ENCODE measurements around the gene TP73.

Gene TP73

GRCh38 chr1:3762151-3762872, 110.0 kb downstream of the TP73 start:
- Histone ChIP-seq H3K4me1 (ENCODE audit: low read depth, poor library complexity, severe bottlenecking) (no peaks in the 10 kb centered on the region), H4K20me1 (ENCODE audit: insufficient read depth) (no peaks in the 10 kb centered on the region), H3K4me2 (no peak overlapping the region), H3K9ac (no peak overlapping the region), H3K79me2 (ENCODE audit: insufficient read depth, low read depth) (no peaks in the 10 kb centered on the region), H3K27me3 (ENCODE audit: insufficient read depth, low read depth) (peaks cover 96% of the 10 kb centered on the region), H3K4me3 (IDR thresholded peaks at IDR 0.05; ENCODE audit: insufficient read depth, low read depth, low read length) (no peak overlapping the region), H3K27ac (no peak overlapping the region), H2AFZ (ENCODE audit: low read depth) (no peak overlapping the region), H3K36me3 (ENCODE audit: insufficient read depth) (no peaks in the 10 kb centered on the region)
- TF ChIP-seq, protein P1, sequence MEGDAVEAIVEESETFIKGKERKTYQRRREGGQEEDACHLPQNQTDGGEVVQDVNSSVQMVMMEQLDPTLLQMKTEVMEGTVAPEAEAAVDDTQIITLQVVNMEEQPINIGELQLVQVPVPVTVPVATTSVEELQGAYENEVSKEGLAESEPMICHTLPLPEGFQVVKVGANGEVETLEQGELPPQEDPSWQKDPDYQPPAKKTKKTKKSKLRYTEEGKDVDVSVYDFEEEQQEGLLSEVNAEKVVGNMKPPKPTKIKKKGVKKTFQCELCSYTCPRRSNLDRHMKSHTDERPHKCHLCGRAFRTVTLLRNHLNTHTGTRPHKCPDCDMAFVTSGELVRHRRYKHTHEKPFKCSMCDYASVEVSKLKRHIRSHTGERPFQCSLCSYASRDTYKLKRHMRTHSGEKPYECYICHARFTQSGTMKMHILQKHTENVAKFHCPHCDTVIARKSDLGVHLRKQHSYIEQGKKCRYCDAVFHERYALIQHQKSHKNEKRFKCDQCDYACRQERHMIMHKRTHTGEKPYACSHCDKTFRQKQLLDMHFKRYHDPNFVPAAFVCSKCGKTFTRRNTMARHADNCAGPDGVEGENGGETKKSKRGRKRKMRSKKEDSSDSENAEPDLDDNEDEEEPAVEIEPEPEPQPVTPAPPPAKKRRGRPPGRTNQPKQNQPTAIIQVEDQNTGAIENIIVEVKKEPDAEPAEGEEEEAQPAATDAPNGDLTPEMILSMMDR (conservative IDR thresholded peaks at IDR 0.05; ENCODE audit: low read depth, low read length) = no peak

DNA sequence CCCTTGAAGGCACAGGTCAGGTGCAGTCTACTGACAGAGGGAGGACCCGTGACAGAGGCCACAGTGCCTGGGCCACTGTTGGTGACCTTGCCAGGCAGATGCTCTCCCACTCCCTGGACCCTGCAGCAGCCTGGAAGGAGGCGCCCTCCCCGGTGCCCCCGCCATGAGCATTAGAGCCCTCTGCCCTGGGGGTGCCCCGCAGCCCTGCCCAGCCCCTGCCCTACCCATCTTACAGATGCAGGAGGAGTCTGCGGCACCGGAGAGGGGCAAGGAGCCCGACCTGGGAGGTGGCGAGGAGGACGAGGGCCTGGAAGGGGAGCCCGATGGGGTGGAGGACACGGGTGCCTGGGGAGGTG, 110.5 kb downstream of the TP73 start:
- no peak overlapping the region for H3K27ac ChIP-seq
- H3K36me3 ChIP-seq (ENCODE audit: insufficient read depth) = no peaks in the 10 kb centered on the region
- H3K4me1 ChIP-seq (ENCODE audit: low read depth, poor library complexity, severe bottlenecking) = no peaks in the 10 kb centered on the region
- no peak overlapping the region for H3K4me2 ChIP-seq
- TF ChIP-seq, protein P1 (conservative IDR thresholded peaks at IDR 0.05; ENCODE audit: low read depth, low read length) = no peak
- H3K9ac ChIP-seq = no peak overlapping the region
- no peaks in the 10 kb centered on the region for H3K79me2 ChIP-seq (ENCODE audit: insufficient read depth, low read depth)
- no peak overlapping the region for H3K4me3 ChIP-seq (IDR thresholded peaks at IDR 0.05; ENCODE audit: insufficient read depth, low read depth, low read length)
- no peak overlapping the region for H2AFZ ChIP-seq (ENCODE audit: low read depth)
- H4K20me1 ChIP-seq (ENCODE audit: insufficient read depth) = no peaks in the 10 kb centered on the region
- H3K27me3 ChIP-seq (ENCODE audit: insufficient read depth, low read depth) = peaks cover 96% of the 10 kb centered on the region

GRCh38 chr1:3763351-3764125, 111.2 kb downstream of the TP73 start:
- H3K36me3 ChIP-seq (ENCODE audit: insufficient read depth) = no peaks in the 10 kb centered on the region
- no peak overlapping the region for H3K9ac ChIP-seq
- H3K4me3 ChIP-seq (IDR thresholded peaks at IDR 0.05; ENCODE audit: insufficient read depth, low read depth, low read length) = no peak overlapping the region
- no peaks in the 10 kb centered on the region for H3K79me2 ChIP-seq (ENCODE audit: insufficient read depth, low read depth)
- H3K4me2 ChIP-seq = no peak overlapping the region
- H3K27me3 ChIP-seq (ENCODE audit: insufficient read depth, low read depth) = peaks cover 98% of the 10 kb centered on the region
- no peaks in the 10 kb centered on the region for H3K4me1 ChIP-seq (ENCODE audit: low read depth, poor library complexity, severe bottlenecking)
- no peak overlapping the region for H2AFZ ChIP-seq (ENCODE audit: low read depth)
- TF ChIP-seq, protein P1 (conservative IDR thresholded peaks at IDR 0.05; ENCODE audit: low read depth, low read length) = no peak
- H4K20me1 ChIP-seq (ENCODE audit: insufficient read depth) = no peaks in the 10 kb centered on the region
- no peak overlapping the region for H3K27ac ChIP-seq

DNA sequence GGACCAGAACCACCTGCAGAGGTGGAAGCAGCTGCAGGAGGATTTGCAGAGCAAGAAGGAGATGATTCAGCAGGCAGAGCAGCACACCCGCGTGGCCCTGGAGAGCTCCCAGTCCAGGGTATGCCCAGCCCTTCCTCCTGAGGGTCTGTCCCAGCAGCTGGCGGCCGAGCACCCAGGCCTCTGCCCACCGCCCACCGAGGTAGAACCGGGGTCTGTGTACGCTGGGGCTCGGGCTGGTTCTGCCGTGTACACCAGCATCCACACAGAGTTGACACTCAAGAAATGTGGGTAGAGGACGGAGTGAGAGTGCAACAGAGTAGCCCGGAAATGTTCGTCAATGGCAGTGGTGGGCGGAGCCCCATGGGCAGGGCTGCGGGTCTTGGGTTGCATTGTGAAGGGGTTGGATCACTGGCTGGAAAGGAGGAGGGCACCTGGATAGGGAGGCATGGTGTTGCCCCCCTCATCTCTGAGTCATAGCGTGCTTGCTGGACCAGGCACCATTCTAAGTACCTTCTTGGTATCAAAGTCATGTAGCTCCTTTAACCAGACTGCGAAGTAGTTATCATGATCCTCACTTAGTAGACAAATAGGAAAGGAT, 115.1 kb downstream of the TP73 start:
- no peak overlapping the region for H3K9ac ChIP-seq
- H4K20me1 ChIP-seq (ENCODE audit: insufficient read depth) = no peaks in the 10 kb centered on the region
- no peaks in the 10 kb centered on the region for H3K79me2 ChIP-seq (ENCODE audit: insufficient read depth, low read depth)
- H3K4me3 ChIP-seq (IDR thresholded peaks at IDR 0.05; ENCODE audit: insufficient read depth, low read depth, low read length) = no peak overlapping the region
- no peaks in the 10 kb centered on the region for H3K36me3 ChIP-seq (ENCODE audit: insufficient read depth)
- H2AFZ ChIP-seq (ENCODE audit: low read depth) = no peak overlapping the region
- peaks cover 6% of the 10 kb centered on the region for H3K4me1 ChIP-seq (ENCODE audit: low read depth, poor library complexity, severe bottlenecking)
- TF ChIP-seq, protein P1 (conservative IDR thresholded peaks at IDR 0.05; ENCODE audit: low read depth, low read length) = no peak
- H3K27ac ChIP-seq = no peak overlapping the region
- no peak overlapping the region for H3K4me2 ChIP-seq
- H3K27me3 ChIP-seq (ENCODE audit: insufficient read depth, low read depth) = peaks cover 87% of the 10 kb centered on the region

Measured in KMS-11 (cell line).